GM12892 (cell line): ENCODE data around the gene TRIM9.

Experiments
- POLR2A ChIP-seq: IDR thresholded peaks from 2 replicates; pipeline ENCODE4 v1.6.1; 2011; ENCODE audit warnings: low read depth, low read length, control low read depth
- TAF1 ChIP-seq: IDR thresholded peaks from 2 replicates; pipeline ENCODE4 v1.6.1; 2011; ENCODE audit warnings: low read depth, mild to moderate bottlenecking, control low read depth, low read length, borderline replicate concordance

GRCh38 chr14:50974118-50974517 lies 120.8 kb downstream of the TRIM9 start:
- TF ChIP-seq POLR2A: no peak
- no peak for TF ChIP-seq TAF1
